Activated CD4-positive, alpha-beta memory T cell treated with anti-CD3 and anti-CD28 coated beads, Interleukin-2, amount 10 ng/mL, durations not matched to agents 7 days and 5 days (primary cell): Measurements from ENCODE around the gene PANK2. TPM values are rescaled to one million over a fixed set of nuclear protein-coding genes. Genes with fewer than 3 reads are reported as not detected.
"Not testable (repeated sequence)": the region's sequence is repeated elsewhere in the genome, so short reads cannot be mapped to it uniquely, and the experiment has no call there.

Experiments used
- CTCF ChIA-PET: fragments of 350-600 bp; sonication (Branson Sonifier 250); formaldehyde crosslinking; loops from one replicate; lab custom pipeline; 2021; ENCODE audit warnings: antibody characterized with exemption, inconsistent platforms; lab: Charles Lee
- POLR2A ChIA-PET: fragments of 350-600 bp; sonication (Branson Sonifier 250); formaldehyde crosslinking; loops from one replicate; lab custom pipeline; 2021; ENCODE audit warnings: antibody characterized with exemption; lab: Charles Lee
- DNase-seq: peaks from one replicate; pipeline ENCODE4 v3.0.0-alpha.2; 2020
- H3K27ac Mint-ChIP-seq: one replicate; pipeline ENCODE4 v1.8.0; 2021; ENCODE audit warnings: mild to moderate bottlenecking, mixed read lengths
- H3K27me3 Mint-ChIP-seq: one replicate; pipeline ENCODE4 v1.8.0; 2021; ENCODE audit warnings: mixed read lengths
- H3K36me3 Mint-ChIP-seq: one replicate; pipeline ENCODE4 v1.8.0; 2021; ENCODE audit warnings: low read depth, mixed read lengths
- H3K4me1 Mint-ChIP-seq: one replicate; pipeline ENCODE4 v1.8.0; 2021; ENCODE audit warnings: mixed read lengths
- H3K4me3 Mint-ChIP-seq: one replicate; pipeline ENCODE4 v1.8.0; 2021; ENCODE audit warnings: mild to moderate bottlenecking, mixed read lengths
- H3K9me3 Mint-ChIP-seq: one replicate; pipeline ENCODE4 v1.8.0; 2021; ENCODE audit warnings: mixed read lengths
- total RNA-seq, 2 experiments: library from RNA; stranded (reverse); gene quantifications; one replicate each; pipeline ENCODE4 v1.2.3, GENCODE V29; 2021

Gene PANK2
- total RNA-seq, 2 experiments from 2014 or later = 63.3 to 63.8 TPM

DNA sequence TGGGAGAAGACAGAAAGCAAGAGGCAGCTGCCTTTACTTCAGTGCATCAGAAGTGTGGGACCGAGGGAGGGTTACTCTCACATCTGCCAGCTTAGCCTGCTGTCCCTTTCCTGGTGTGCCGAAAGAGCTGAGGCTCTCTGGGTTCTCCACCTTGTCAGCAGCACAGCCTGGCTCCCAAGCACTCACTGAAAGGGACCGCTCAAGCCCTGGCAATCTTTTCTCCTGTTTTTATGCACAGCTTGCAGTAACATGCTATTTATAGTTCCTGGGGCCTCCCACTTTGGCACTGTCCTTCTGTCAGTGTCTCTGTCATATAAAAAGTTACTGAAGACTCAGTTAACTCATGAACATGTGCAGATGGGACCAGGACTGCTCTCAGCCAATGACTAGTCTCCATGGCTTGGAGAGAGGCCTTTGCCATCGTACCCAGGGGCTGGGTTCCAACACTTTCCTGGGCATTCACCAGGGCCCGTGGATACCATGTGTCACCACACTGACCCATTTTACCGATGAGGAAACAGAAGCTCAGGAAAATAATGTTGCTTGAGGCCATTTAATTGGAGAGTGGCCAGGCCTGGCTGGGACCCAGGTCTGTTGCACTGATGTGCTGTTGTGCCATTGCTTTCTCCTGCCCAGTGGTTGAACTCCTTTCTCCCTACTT lies 46.2 kb downstream of the PANK2 start:
- ChIA-PET POLR2A (interaction anchor here (1.3 kb wide), 1 partner anchor 10 kb away, joined by 5 read pairs; no protein-coding TSS in a partner anchor), CTCF (interaction anchor here (0.5 kb wide), 1 partner anchor 40 kb away, joined by 5 read pairs; no protein-coding TSS in a partner anchor)
- Mint-ChIP-seq H3K4me3 (no peak overlapping the region), H3K9me3 (peaks cover 13% of the 10 kb centered on the region), H3K36me3 (peaks cover 34% of the 10 kb centered on the region), H3K27ac (no peak overlapping the region), H3K27me3 (no peaks in the 10 kb centered on the region), H3K4me1 (peaks cover 21% of the 10 kb centered on the region)
- no peak for DNase-seq

DNA sequence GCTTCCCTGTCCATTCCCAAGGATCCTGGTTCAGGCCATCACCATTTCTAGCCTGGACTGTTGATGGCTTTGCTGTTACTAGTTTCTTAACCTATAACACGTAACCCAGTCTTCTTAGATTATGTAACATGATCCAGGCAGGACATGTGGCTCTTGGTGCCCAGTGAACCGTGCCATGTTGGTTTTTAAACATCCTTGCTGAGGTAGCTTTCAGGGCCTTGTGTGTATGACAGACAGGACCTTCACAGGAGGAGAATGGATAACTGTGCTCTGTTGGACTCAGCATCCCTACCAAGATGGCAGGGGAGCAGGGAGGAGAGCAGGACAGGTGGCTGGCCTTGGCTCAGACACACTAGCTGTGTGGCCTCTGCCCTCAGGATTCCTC lies 46.8 kb downstream of the PANK2 start:
- Mint-ChIP-seq H3K36me3 (peaks cover 39% of the 10 kb centered on the region), H3K27ac (no peak overlapping the region), H3K9me3 (peaks cover 16% of the 10 kb centered on the region), H3K27me3 (no peaks in the 10 kb centered on the region), H3K4me3 (no peak overlapping the region), H3K4me1 (peaks cover 21% of the 10 kb centered on the region)
- DNase-seq = no peak
- ChIA-PET POLR2A (no interaction called here), CTCF (no interaction called here)

GRCh38 chr20:3937618-3938017 lies 48.4 kb downstream of the PANK2 start:
- no peak overlapping the region for H3K27ac Mint-ChIP-seq
- ChIA-PET POLR2A (no interaction called here), CTCF (no interaction called here)
- H3K9me3 Mint-ChIP-seq = peaks cover 18% of the 10 kb centered on the region
- H3K4me3 Mint-ChIP-seq = no peak overlapping the region
- no peak for DNase-seq
- peaks cover 47% of the 10 kb centered on the region for H3K36me3 Mint-ChIP-seq
- no peaks in the 10 kb centered on the region for H3K27me3 Mint-ChIP-seq
- H3K4me1 Mint-ChIP-seq = peaks cover 10% of the 10 kb centered on the region

DNA sequence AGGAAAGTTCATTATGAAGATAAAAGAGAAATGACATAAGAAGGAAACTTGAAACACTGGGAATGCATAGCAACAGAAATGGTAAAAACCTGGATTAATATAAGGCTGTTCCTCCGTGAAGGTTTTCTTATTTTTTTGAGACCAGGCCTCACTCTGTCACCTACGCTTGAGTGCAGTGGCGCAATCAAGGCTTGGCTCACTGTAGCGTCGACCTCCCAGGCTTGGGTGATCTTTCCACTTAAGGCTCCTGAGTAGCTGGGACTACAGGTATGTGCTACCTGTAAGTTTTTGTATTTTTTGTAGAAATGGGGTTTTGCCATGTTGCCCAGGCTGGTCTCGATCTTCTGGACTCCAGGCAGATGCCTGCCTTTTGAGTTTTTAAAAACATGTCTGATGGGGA lies 51.7 kb downstream of the PANK2 start:
- CTCF ChIA-PET = interaction anchor here (1.2 kb wide), 1 partner anchor 26 kb away, joined by 3 read pairs; no protein-coding TSS in a partner anchor
- Mint-ChIP-seq H3K36me3 (peaks cover 50% of the 10 kb centered on the region), H3K9me3 (peaks cover 18% of the 10 kb centered on the region), H3K27ac (no peak overlapping the region), H3K27me3 (no peaks in the 10 kb centered on the region), H3K4me3 (no peak overlapping the region), H3K4me1 (no peaks in the 10 kb centered on the region)
- no peak for DNase-seq
- POLR2A ChIA-PET = no interaction called here

DNA sequence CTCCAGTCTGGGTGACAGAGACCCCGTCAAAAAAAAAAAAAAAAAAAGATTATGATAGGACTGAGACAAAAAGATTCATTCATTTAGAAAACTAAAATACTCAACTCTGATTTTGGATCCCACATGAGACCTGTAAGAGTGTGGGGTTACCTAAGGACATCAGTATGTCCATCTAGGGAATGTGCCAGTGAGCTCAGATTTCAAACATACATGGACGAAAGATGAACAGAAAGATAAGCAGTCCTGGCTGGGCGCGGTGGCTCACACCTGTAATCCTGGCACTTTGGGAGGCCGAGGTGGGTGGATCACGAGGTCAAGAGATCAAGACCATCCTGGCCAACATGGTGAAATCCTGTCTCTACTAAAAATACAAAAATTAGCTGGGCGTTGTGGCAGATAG lies 57.5 kb downstream of the PANK2 start:
- peaks cover 11% of the 10 kb centered on the region for H3K36me3 Mint-ChIP-seq
- CTCF ChIA-PET = interaction anchor here (1.0 kb wide), 2 partner anchors 9 to 92 kb away, joined by 3 read pairs; no protein-coding TSS in a partner anchor
- DNase-seq = not testable (repeated sequence)

GRCh38 chr20:3964719-3965118 lies 75.5 kb downstream of the PANK2 start:
- no peak for DNase-seq
- CTCF ChIA-PET = no interaction called here
- Mint-ChIP-seq H3K27ac (no peak overlapping the region), H3K27me3 (no peaks in the 10 kb centered on the region), H3K36me3 (peaks cover 12% of the 10 kb centered on the region), H3K4me1 (peaks cover 5% of the 10 kb centered on the region), H3K4me3 (no peak overlapping the region), H3K9me3 (no peaks in the 10 kb centered on the region)
- POLR2A ChIA-PET = no interaction called here

More for the DNA sequence above, 57.5 kb downstream of the PANK2 start:
- H3K9me3 Mint-ChIP-seq, H3K27me3 Mint-ChIP-seq, H3K4me3 Mint-ChIP-seq, H3K4me1 Mint-ChIP-seq, H3K27ac Mint-ChIP-seq: not testable (repeated sequence)
- POLR2A ChIA-PET = interaction anchor here (0.7 to 1.1 kb wide), 2 partner anchors 16 to 122 kb away, joined by 3 read pairs; no protein-coding TSS in a partner anchor

GRCh38 chr20:3966571-3966970 lies 77.4 kb downstream of the PANK2 start:
- no peak overlapping the region for H3K27ac Mint-ChIP-seq
- H3K27me3 Mint-ChIP-seq = no peaks in the 10 kb centered on the region
- H3K9me3 Mint-ChIP-seq = no peaks in the 10 kb centered on the region
- ChIA-PET POLR2A (no interaction called here), CTCF (interaction anchor here (0.7 kb wide), 1 partner anchor 27 kb away, joined by 4 read pairs; no protein-coding TSS in a partner anchor)
- no peak overlapping the region for H3K4me3 Mint-ChIP-seq
- H3K36me3 Mint-ChIP-seq = peaks cover 22% of the 10 kb centered on the region
- DNase-seq = no peak
- peaks cover 6% of the 10 kb centered on the region for H3K4me1 Mint-ChIP-seq

- Mint-ChIP-seq H3K27ac (no peak overlapping the region), H3K27me3 (no peaks in the 10 kb centered on the region), H3K4me3 (no peak overlapping the region), H3K36me3 (peaks cover 34% of the 10 kb centered on the region), H3K9me3 (no peaks in the 10 kb centered on the region), H3K4me1 (peaks cover 8% of the 10 kb centered on the region)
- no peak for DNase-seq
- CTCF ChIA-PET = no interaction called here
- POLR2A ChIA-PET = no interaction called here
These were observed 80.8 kb downstream of the PANK2 start for GRCh38 chr20:3970016-3970415.

- H3K36me3 Mint-ChIP-seq = peaks cover 34% of the 10 kb centered on the region
- H3K27me3 Mint-ChIP-seq = no peaks in the 10 kb centered on the region
- H3K9me3 Mint-ChIP-seq = no peaks in the 10 kb centered on the region
- H3K4me1 Mint-ChIP-seq = peaks cover 8% of the 10 kb centered on the region
- POLR2A ChIA-PET = no interaction called here
- CTCF ChIA-PET = no interaction called here
- H3K27ac Mint-ChIP-seq = no peak overlapping the region
- H3K4me3 Mint-ChIP-seq = no peak overlapping the region
- no peak for DNase-seq
These were observed 82.0 kb downstream of the PANK2 start for GRCh38 chr20:3971145-3971544.

GRCh38 chr20:3972161-3972560 lies 83.0 kb downstream of the PANK2 start:
- DNase-seq = no peak
- Mint-ChIP-seq H3K36me3 (peaks cover 33% of the 10 kb centered on the region), H3K27ac (peak overlapping the region; percentile 24), H3K4me1 (peaks cover 4% of the 10 kb centered on the region), H3K27me3 (no peaks in the 10 kb centered on the region), H3K4me3 (no peak overlapping the region), H3K9me3 (no peaks in the 10 kb centered on the region)
- POLR2A ChIA-PET = no interaction called here
- CTCF ChIA-PET = no interaction called here

DNA sequence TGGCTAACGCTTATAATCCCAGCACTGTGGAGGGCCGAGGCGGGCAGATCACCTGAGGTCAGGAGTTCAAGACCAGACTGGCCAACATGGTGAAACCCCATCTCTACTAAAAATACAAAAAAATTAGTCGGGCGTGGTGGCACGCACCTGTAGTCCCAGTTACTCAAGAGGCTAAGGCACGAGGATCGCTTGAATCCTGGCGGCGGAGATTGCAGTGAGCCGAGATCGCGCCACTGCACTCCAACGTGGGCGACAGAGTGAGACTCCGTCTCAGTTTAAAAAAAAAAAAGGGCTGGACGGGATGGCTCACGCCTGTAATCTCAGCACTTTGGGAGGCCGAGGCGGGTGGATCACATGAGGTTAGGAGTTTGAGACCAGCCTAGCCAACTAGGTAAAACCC lies 83.4 kb downstream of the PANK2 start:
- DNase-seq, H3K4me3 Mint-ChIP-seq, H3K9me3 Mint-ChIP-seq, H3K4me1 Mint-ChIP-seq, POLR2A ChIA-PET, H3K27me3 Mint-ChIP-seq, H3K27ac Mint-ChIP-seq: not testable (repeated sequence)
- peaks cover 29% of the 10 kb centered on the region for H3K36me3 Mint-ChIP-seq
- CTCF ChIA-PET = interaction anchor here (0.6 kb wide), 1 partner anchor 70 kb away, joined by 4 read pairs; no protein-coding TSS in a partner anchor

- POLR2A ChIA-PET = no interaction called here
- no peak overlapping the region for H3K27ac Mint-ChIP-seq
- peaks cover 29% of the 10 kb centered on the region for H3K36me3 Mint-ChIP-seq
- no peaks in the 10 kb centered on the region for H3K27me3 Mint-ChIP-seq
- no peak for DNase-seq
- CTCF ChIA-PET = interaction anchor here (0.6 kb wide), 1 partner anchor 63 kb away, joined by 4 read pairs; no protein-coding TSS in a partner anchor
- no peak overlapping the region for H3K4me3 Mint-ChIP-seq
- peaks cover 4% of the 10 kb centered on the region for H3K4me1 Mint-ChIP-seq
- no peaks in the 10 kb centered on the region for H3K9me3 Mint-ChIP-seq
These were observed 84.5 kb downstream of the PANK2 start for GRCh38 chr20:3973705-3974104.

DNA sequence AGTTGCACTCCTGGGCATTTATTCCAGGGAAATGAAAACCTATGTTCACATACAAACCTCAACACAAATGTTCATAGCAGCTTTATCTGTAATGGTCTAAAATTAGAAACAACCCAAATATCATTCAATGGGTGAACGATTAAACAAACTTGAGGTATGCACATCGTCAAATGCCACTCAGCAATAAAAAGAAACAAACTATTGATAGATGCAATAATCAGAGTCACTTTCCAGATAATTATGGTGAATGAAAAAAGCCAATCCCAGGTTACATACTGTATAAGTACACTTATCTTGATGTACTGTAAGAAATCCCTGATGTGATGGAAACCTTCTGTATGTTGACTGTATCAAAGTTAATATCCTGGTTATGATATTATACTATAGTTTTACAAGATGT lies 87.3 kb downstream of the PANK2 start:
- Mint-ChIP-seq H3K4me3 (no peak overlapping the region), H3K4me1 (peaks cover 21% of the 10 kb centered on the region), H3K36me3 (peaks cover 19% of the 10 kb centered on the region), H3K9me3 (no peaks in the 10 kb centered on the region), H3K27ac (no peak overlapping the region), H3K27me3 (no peaks in the 10 kb centered on the region)
- CTCF ChIA-PET = no interaction called here
- POLR2A ChIA-PET = no interaction called here
- DNase-seq = no peak
